ENCODE results near the gene SCNN1G.

GRCh38 chr16:23149993-23150364 is 32.6 kb upstream of the SCNN1G start:
- TF ChIP-seq POLR2AphosphoS5 (IDR thresholded peaks at IDR 0.05; ENCODE audit: low read depth, low read length) (no peak), ZNF274 (IDR thresholded peaks at IDR 0.05; ENCODE audit: low read depth, low read length) (no peak), POLR2A (IDR thresholded peaks at IDR 0.05; ENCODE audit: borderline replicate concordance, extremely low read depth, insufficient read depth, insufficient read length) (no peak), EZH2 (IDR thresholded peaks at IDR 0.05) (no peak), JUND (IDR thresholded peaks at IDR 0.05) (no peak), SIN3A (IDR thresholded peaks at IDR 0.05; ENCODE audit: low read depth) (no peak), TCF7L2 (IDR thresholded peaks at IDR 0.05; ENCODE audit: borderline replicate concordance, extremely low read depth, insufficient read depth, insufficient read length) (no peak), ZFX (IDR thresholded peaks at IDR 0.05) (no peak), EZH2phosphoT487 (IDR thresholded peaks at IDR 0.05; ENCODE audit: borderline replicate concordance) (no peak), ATF3 (IDR thresholded peaks at IDR 0.05) (no peak)
- TF ChIP-seq, protein P1, sequence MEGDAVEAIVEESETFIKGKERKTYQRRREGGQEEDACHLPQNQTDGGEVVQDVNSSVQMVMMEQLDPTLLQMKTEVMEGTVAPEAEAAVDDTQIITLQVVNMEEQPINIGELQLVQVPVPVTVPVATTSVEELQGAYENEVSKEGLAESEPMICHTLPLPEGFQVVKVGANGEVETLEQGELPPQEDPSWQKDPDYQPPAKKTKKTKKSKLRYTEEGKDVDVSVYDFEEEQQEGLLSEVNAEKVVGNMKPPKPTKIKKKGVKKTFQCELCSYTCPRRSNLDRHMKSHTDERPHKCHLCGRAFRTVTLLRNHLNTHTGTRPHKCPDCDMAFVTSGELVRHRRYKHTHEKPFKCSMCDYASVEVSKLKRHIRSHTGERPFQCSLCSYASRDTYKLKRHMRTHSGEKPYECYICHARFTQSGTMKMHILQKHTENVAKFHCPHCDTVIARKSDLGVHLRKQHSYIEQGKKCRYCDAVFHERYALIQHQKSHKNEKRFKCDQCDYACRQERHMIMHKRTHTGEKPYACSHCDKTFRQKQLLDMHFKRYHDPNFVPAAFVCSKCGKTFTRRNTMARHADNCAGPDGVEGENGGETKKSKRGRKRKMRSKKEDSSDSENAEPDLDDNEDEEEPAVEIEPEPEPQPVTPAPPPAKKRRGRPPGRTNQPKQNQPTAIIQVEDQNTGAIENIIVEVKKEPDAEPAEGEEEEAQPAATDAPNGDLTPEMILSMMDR (IDR thresholded peaks at IDR 0.05 in 2 of 3, conservative IDR thresholded peaks at IDR 0.05 in 1 of 3; ENCODE audit: borderline replicate concordance in 1 of 3, insufficient read depth in 1 of 3, low read depth in 2 of 3, low read length in 2 of 3) = no peak
- TF ChIP-seq, protein P2, sequence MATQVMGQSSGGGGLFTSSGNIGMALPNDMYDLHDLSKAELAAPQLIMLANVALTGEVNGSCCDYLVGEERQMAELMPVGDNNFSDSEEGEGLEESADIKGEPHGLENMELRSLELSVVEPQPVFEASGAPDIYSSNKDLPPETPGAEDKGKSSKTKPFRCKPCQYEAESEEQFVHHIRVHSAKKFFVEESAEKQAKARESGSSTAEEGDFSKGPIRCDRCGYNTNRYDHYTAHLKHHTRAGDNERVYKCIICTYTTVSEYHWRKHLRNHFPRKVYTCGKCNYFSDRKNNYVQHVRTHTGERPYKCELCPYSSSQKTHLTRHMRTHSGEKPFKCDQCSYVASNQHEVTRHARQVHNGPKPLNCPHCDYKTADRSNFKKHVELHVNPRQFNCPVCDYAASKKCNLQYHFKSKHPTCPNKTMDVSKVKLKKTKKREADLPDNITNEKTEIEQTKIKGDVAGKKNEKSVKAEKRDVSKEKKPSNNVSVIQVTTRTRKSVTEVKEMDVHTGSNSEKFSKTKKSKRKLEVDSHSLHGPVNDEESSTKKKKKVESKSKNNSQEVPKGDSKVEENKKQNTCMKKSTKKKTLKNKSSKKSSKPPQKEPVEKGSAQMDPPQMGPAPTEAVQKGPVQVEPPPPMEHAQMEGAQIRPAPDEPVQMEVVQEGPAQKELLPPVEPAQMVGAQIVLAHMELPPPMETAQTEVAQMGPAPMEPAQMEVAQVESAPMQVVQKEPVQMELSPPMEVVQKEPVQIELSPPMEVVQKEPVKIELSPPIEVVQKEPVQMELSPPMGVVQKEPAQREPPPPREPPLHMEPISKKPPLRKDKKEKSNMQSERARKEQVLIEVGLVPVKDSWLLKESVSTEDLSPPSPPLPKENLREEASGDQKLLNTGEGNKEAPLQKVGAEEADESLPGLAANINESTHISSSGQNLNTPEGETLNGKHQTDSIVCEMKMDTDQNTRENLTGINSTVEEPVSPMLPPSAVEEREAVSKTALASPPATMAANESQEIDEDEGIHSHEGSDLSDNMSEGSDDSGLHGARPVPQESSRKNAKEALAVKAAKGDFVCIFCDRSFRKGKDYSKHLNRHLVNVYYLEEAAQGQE (IDR thresholded peaks at IDR 0.05; ENCODE audit: low read depth) = no peak

All from HCT116 (cell line).